Measurements from ENCODE around the gene ALG1L2.
"Not testable (repeated sequence)": the region's sequence is repeated elsewhere in the genome, so short reads cannot be mapped to it uniquely, and the experiment has no call there.

Gene ALG1L2

DNA sequence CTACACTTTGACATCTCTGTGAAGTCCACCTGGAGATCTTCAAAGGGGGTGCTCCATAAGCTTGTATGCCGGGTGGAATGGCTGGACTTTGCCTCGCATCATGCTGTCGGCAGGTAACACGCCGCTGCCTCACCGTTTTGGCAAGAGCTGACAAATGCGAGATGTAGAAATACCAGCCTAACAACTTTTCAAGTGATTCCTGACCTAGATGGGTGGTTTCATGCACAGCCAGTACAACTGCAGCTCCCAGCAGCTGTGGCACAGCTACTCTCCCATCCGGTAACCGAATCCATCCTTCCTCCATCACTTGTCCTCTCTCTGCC, 62.7 kb downstream of the ALG1L2 start:
- not testable (repeated sequence) for H3K27ac ChIP-seq (ENCODE audit: low read length); H3K9ac ChIP-seq (ENCODE audit: low read length); H3K9me3 ChIP-seq (ENCODE audit: control insufficient read depth, low read depth, low read length); H3K36me3 ChIP-seq (ENCODE audit: control insufficient read depth, low read depth, low read length); H3K4me1 ChIP-seq (ENCODE audit: control insufficient read depth, low read depth, low read length); H3K4me3 ChIP-seq (ENCODE audit: low read length); H3K27me3 ChIP-seq (ENCODE audit: control insufficient read depth, insufficient read depth, low read length)

DNA sequence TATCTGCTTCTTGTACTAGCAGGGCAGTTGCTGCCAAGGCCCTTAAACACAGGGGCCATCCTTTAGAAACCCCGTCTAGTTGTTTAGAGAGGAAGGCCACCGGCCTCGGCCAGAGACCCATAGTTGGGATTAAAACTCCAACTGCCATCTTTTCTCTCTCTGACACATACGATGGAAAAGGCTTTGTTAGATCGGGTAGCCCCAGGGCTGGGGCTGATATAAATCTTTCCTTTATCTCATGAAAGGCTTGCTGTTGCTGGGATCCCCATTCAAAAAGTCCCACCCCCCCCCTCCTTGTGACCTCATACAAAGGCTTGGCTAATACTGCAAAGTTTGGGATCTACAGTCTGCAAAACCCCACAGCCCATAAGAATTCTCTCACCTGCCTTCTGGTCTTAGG, 63.8 kb downstream of the ALG1L2 start:
- H3K27ac ChIP-seq (ENCODE audit: low read length); H3K27me3 ChIP-seq (ENCODE audit: control insufficient read depth, insufficient read depth, low read length); H3K4me1 ChIP-seq (ENCODE audit: control insufficient read depth, low read depth, low read length); H3K36me3 ChIP-seq (ENCODE audit: control insufficient read depth, low read depth, low read length); H3K4me3 ChIP-seq (ENCODE audit: low read length); H3K9ac ChIP-seq (ENCODE audit: low read length); H3K9me3 ChIP-seq (ENCODE audit: control insufficient read depth, low read depth, low read length): not testable (repeated sequence)

DNA sequence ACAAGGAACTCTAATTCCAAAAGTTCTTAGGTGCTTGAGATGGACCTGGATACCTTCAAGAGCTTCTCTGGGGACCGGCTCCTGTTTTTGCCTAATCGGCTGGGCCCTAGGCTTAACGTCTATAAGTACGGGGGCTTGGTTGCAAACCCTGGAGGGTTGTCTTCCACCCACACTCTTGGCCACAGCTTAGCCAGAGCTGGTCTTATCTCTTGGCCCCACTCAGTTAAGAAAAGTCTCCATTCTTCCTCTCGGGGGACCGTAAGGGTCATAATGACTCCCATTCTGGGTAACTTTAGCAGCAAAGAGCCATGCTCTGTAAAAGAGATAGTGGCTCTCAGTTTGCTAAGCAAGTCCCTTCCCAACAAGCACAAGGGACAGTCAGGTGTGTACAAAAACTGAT, 64.8 kb downstream of the ALG1L2 start:
- not testable (repeated sequence) for H3K36me3 ChIP-seq (ENCODE audit: control insufficient read depth, low read depth, low read length); H3K9ac ChIP-seq (ENCODE audit: low read length); H3K4me3 ChIP-seq (ENCODE audit: low read length); H3K27me3 ChIP-seq (ENCODE audit: control insufficient read depth, insufficient read depth, low read length); H3K27ac ChIP-seq (ENCODE audit: low read length); H3K9me3 ChIP-seq (ENCODE audit: control insufficient read depth, low read depth, low read length); H3K4me1 ChIP-seq (ENCODE audit: control insufficient read depth, low read depth, low read length)

Data from iPS-18a (cell line).